ENCODE measurements around the gene ARL8A. TPM values are rescaled to one million over a fixed set of nuclear protein-coding genes. Genes with fewer than 3 reads are reported as not detected.
A peak's percentile ranks its signal among the peaks of the same experiment; 100 is the strongest.

ARL8A gene
- total RNA-seq, 1 donor from 2014 or later: 38.5 TPM

DNA sequence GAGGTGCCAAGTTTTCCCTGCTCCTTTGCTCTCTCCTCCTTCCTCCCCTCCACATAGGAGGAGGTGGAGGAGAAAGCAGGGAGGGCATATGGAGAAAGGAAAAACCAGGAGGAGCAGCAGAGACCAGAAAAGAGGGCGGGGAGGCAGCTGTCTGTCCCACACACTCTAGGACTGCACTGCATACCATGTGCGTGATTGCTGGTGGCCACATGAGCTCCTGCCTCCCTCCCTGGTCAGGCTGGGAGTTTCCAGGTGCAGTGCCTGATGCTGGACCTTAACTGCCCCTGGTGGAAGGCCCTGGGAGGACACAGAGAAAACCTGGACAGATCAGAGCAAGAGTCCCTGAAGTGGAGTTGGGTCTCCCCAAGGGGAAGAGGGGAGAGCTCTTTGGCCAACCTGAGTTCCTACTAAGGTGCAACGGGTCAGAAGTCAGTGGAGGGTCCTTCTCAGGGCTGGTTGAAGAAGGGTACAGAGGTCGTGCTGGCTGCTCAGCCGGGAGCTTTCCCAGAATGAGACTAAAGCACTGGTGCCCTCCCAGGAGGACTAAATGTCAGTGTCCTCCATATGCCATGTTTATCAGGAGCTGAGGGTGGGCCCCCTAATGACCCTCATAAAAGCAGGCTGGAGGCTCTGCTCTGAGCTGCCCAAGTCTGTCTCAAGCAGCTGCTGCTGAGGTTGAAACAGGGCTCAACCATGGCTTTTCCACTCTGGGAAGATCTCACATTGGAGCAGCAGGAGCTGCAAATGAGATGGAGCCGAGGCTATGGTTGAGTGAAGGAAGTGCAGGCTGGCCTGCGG is 45.6 kb upstream of the ARL8A start:
- no peak for TF ChIP-seq CTCF (IDR thresholded peaks at IDR 0.05)
- Histone ChIP-seq H3K27me3 (no peaks in the 10 kb centered on the region), H3K36me3 (no peaks in the 10 kb centered on the region), H3K9me3 (no peaks in the 10 kb centered on the region), H3K27ac (no peak overlapping the region), H3K4me1 (peaks cover 3 to 10% of the 10 kb centered on the region in 2 donors), H3K4me3 (no peak overlapping the region)
- DNase-seq (ENCODE audit: low spot score in 2 of 2): no peak
- intact Hi-C loops (cut with DNase I): loop anchor here (1.0 to 5.0 kb wide), 2 partner anchors 125 to 527 kb away; no protein-coding TSS in a partner anchor

DNA sequence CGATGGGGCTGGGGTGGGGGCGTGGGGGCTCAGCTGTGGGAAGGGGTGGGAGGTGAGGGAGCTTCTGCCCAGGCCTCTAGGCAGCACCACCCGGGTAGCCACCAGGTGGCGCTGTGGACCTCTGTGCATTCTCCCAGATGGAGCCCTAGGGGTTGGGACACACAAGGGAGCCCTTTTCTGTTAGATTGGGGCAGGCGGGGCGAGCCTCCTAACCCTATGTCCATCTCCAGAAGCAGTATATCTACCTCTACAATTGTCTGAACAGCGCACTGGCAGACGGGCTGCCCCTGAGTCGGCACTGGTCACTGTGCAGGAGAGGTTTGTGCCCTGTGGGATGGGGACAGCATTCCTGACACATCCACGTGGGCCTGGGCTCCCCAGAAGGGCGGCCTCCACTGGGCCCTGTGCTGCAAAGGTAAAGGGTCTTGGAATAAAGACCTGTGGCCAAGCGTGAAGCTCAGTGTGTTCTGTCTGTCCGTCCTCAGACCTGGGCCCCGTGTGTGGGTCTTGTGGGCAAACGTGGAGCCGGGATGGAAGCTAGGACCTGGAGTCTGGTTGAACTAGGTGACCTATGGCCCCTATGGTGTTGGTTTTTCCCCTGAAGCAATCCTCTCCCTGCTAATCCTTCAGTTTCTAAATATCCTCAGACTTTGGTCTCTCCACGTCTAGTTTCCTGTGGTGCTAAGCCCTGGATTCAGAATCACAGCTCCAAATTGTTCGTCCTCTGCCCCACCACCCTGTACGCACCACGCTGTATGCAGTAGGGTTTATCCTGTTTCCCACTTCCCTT is 44.7 kb upstream of the ARL8A start:
- H3K27me3 ChIP-seq: no peaks in the 10 kb centered on the region
- H3K36me3 ChIP-seq: no peaks in the 10 kb centered on the region
- peak; percentile 56 to 93 (median 91) for TF ChIP-seq CTCF (IDR thresholded peaks at IDR 0.05)

GRCh38 chr1:202187697-202188407 is 43.3 kb upstream of the ARL8A start:
- no peak overlapping the region for H3K4me3 ChIP-seq
- intact Hi-C loops (cut with DNase I): loop anchor here (5.0 kb wide), 1 partner anchor 529 kb away; no protein-coding TSS in a partner anchor
- peaks cover 3 to 6% of the 10 kb centered on the region in 2 donors for H3K4me1 ChIP-seq
- no peaks in the 10 kb centered on the region for H3K9me3 ChIP-seq
- no peaks in the 10 kb centered on the region for H3K27me3 ChIP-seq
- no peaks in the 10 kb centered on the region for H3K36me3 ChIP-seq
- no peak for TF ChIP-seq CTCF (IDR thresholded peaks at IDR 0.05)
- DNase-seq (ENCODE audit: low spot score in 2 of 2): no peak
- H3K27ac ChIP-seq: no peak overlapping the region

More for the DNA sequence above, 44.7 kb upstream of the ARL8A start:
- H3K27ac ChIP-seq: no peak overlapping the region
- H3K4me1 ChIP-seq: peaks cover 3 to 11% of the 10 kb centered on the region in 2 donors
- H3K9me3 ChIP-seq: no peaks in the 10 kb centered on the region
- peak in 1 of 2 donors; percentile 85 for DNase-seq (ENCODE audit: low spot score in 2 of 2)
- no peak overlapping the region for H3K4me3 ChIP-seq
- intact Hi-C loops (cut with DNase I): loop anchor here (1.0 to 5.0 kb wide), 2 partner anchors 126 to 528 kb away; no protein-coding TSS in a partner anchor

DNA sequence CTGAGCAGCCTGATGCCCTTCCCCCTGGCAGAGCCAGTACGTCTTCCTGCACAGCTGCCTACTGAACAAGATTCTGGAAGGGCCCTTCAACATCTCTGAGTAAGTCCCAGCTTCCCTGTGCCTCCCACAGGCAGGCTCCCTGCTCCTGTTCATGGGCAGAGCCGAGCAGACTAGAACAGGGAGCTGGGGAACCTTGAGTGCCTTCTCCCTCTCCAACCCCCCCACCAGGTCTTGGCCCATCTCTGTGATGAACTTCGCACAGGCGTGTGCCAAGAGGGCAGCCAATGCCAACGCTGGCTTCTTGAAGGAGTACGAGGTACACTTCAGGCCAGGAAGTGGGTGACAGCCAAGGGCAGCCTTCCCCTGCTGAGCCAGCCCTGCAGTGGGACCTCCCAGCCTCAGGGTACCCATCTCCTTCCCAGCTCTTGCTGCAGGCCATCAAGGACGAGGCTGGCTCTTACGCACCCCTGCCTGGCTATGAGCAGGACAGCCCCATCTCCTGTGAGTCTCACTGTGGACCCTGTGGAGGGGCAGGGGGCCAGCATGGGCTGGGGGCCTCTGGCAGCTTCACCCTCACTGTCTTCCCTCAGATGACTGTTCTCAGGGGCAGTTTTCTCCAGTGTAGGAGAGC is 42.6 kb upstream of the ARL8A start:
- no peaks in the 10 kb centered on the region for H3K36me3 ChIP-seq
- no peak for TF ChIP-seq CTCF (IDR thresholded peaks at IDR 0.05)
- no peak for DNase-seq (ENCODE audit: low spot score in 2 of 2)
- no peaks in the 10 kb centered on the region for H3K9me3 ChIP-seq
- no peak overlapping the region for H3K4me3 ChIP-seq
- H3K27me3 ChIP-seq: no peaks in the 10 kb centered on the region
- H3K4me1 ChIP-seq: peaks cover 0 to 6% of the 10 kb centered on the region in 2 donors
- H3K27ac ChIP-seq: no peak overlapping the region
- intact Hi-C loops (cut with DNase I): loop anchor here (5.0 kb wide), 1 partner anchor 530 kb away; no protein-coding TSS in a partner anchor

DNA sequence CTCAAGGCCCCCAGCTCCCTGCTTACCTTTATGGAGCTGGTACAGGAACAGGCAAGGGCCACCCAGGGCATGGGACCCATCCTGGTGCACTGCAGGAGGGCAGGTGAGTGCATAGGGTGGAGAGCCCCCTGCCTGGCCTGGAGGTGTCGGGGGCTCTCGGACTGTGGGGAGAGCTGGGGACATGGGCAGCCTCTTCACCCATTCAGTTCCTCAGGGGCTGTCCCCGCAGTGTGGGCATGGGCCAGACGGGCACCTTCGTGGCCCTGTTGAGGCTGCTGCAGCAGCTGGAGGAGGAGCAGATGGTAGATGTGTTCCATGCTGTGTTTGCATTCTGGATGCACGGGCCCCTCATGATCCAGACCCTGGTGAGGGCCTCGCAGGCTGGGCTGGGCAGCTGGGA is 41.8 kb upstream of the ARL8A start:
- no peaks in the 10 kb centered on the region for H3K27me3 ChIP-seq
- TF ChIP-seq CTCF (IDR thresholded peaks at IDR 0.05): no peak
- no peak overlapping the region for H3K27ac ChIP-seq
- no peaks in the 10 kb centered on the region for H3K36me3 ChIP-seq
- intact Hi-C loops (cut with DNase I): loop anchor here (5.0 kb wide), 1 partner anchor 531 kb away; no protein-coding TSS in a partner anchor
- H3K4me1 ChIP-seq: peaks cover 0 to 6% of the 10 kb centered on the region in 2 donors
- no peaks in the 10 kb centered on the region for H3K9me3 ChIP-seq
- H3K4me3 ChIP-seq: no peak overlapping the region
- DNase-seq (ENCODE audit: low spot score in 2 of 2): no peak
